ENCODE results near the gene PCSK7. TPM values are rescaled to one million over a fixed set of nuclear protein-coding genes. Genes with fewer than 3 reads are reported as not detected.
A peak's percentile ranks its signal among the peaks of the same experiment; 100 is the strongest.

Gene PCSK7
- polyA plus RNA-seq, 1 experiment = 23.5 TPM

GRCh38 chr11:117182551-117182935 is 49.3 kb downstream of the PCSK7 start:
- ChIA-PET POLR2A (interaction anchor here (0.6 to 1.3 kb wide), 3 partner anchors 12 to 20 kb away, joined by 3 to 6 read pairs (median 4); no protein-coding TSS in a partner anchor), CTCF (interaction anchor here (1.2 to 6.5 kb wide), 4 partner anchors 9 to 73 kb away, joined by 3 to 70 read pairs (median 12); no protein-coding TSS in a partner anchor)
- Histone ChIP-seq H3K4me3 (ENCODE audit: low read depth, low read length) (no peak overlapping the region), H3K9me3 (ENCODE audit: control insufficient read depth, insufficient read depth, low read length) (no peaks in the 10 kb centered on the region; the same call in 1 of the 2 replicates), H3K27me3 (ENCODE audit: control insufficient read depth, insufficient read depth, low read length) (no peaks in the 10 kb centered on the region), H3K27ac (ENCODE audit: low read depth, low read length) (no peak overlapping the region)
- DNase-seq (ENCODE audit: low read depth, low spot score) = no peak
- TF ChIP-seq CTCF (IDR thresholded peaks at IDR 0.05; ENCODE audit: low read depth, low read length) = no peak

DNA sequence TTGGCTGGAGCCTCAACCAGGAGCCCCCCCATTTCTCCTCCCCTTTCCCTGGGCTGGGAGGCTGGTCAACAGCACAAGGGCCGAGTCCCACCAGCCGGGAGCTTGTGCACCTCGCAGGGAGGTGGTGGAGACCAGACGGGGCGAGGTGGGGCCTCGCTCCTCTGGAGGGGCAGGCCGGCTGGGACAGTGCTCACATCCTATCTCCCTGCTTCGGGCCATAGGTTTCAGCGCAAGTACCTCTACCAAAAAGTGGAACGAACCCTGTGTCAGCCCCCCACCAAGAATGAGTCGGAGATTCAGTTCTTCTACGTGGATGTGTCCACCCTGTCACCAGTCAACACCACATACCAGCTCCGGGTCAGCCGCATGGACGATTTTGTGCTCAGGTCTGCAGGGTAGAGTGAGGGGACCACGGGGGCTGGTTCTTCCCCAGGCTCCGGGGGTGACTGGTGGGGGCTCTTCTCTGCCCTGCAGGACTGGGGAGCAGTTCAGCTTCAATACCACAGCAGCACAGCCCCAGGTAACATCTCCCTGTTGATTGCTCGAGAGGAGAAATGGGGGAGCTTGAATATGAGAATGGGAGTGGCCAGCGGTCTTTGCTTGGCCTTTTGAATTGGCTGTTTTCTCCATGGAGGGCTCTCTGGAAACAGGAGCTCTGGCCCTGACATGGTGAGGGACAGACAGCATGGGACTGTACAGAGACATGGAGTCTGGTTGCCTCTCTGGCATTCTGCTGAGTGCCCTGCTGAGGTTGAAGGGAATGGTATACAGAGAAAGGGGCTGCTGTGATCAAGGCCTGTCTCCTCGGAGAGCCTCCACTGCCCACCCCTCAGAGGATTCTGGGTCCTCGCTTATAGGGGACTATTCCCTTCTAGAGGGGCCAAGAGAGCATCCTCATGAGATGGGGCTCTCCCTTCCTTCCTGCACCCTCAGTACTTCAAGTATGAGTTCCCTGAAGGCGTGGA is 50.0 kb downstream of the PCSK7 start:
- H3K27ac ChIP-seq (ENCODE audit: low read depth, low read length) = no peak overlapping the region
- H3K4me3 ChIP-seq (ENCODE audit: low read depth, low read length) = no peak overlapping the region
- no peaks in the 10 kb centered on the region; the same call in 1 of the 2 replicates for H3K9me3 ChIP-seq (ENCODE audit: control insufficient read depth, insufficient read depth, low read length)
- POLR2A ChIA-PET = interaction anchor here (0.6 to 1.3 kb wide), 4 partner anchors 12 to 40 kb away, joined by 3 to 6 read pairs (median 4); no protein-coding TSS in a partner anchor
- DNase-seq (ENCODE audit: low read depth, low spot score) = no peak
- TF ChIP-seq CTCF (IDR thresholded peaks at IDR 0.05; ENCODE audit: low read depth, low read length) = no peak
- CTCF ChIA-PET = interaction anchor here (0.6 to 6.5 kb wide), 11 partner anchors 9 to 145 kb away, joined by 3 to 70 read pairs (median 6); partner anchors contain the start of gene CEP164
- H3K27me3 ChIP-seq (ENCODE audit: control insufficient read depth, insufficient read depth, low read length) = no peaks in the 10 kb centered on the region

- peak; percentile 64 for TF ChIP-seq CTCF (IDR thresholded peaks at IDR 0.05; ENCODE audit: low read depth, low read length)
- DNase-seq (ENCODE audit: low read depth, low spot score) = no peak
- Histone ChIP-seq H3K27ac (ENCODE audit: low read depth, low read length) (no peak overlapping the region), H3K4me3 (ENCODE audit: low read depth, low read length) (no peak overlapping the region), H3K27me3 (ENCODE audit: control insufficient read depth, insufficient read depth, low read length) (no peaks in the 10 kb centered on the region), H3K9me3 (ENCODE audit: control insufficient read depth, insufficient read depth, low read length) (no peaks in the 10 kb centered on the region; the same call in 1 of the 2 replicates)
- ChIA-PET CTCF (interaction anchor here (0.6 to 6.5 kb wide), 18 partner anchors 9 to 438 kb away, joined by 3 to 70 read pairs (median 4); partner anchors contain the start of genes APOA5 and CEP164), POLR2A (interaction anchor here (0.6 to 1.3 kb wide), 5 partner anchors 11 to 41 kb away, joined by 4 to 10 read pairs (median 6); no protein-coding TSS in a partner anchor)
Measured at GRCh38 chr11:117180661-117181585, 51.0 kb downstream of the PCSK7 start.

GRCh38 chr11:117180020-117180419 is 51.9 kb downstream of the PCSK7 start:
- Histone ChIP-seq H3K9me3 (ENCODE audit: control insufficient read depth, insufficient read depth, low read length) (no peaks in the 10 kb centered on the region; the same call in 1 of the 2 replicates), H3K4me3 (ENCODE audit: low read depth, low read length) (peak overlapping the region; percentile 76), H3K27ac (ENCODE audit: low read depth, low read length) (no peak overlapping the region), H3K27me3 (ENCODE audit: control insufficient read depth, insufficient read depth, low read length) (no peaks in the 10 kb centered on the region)
- no peak for TF ChIP-seq CTCF (IDR thresholded peaks at IDR 0.05; ENCODE audit: low read depth, low read length)
- POLR2A ChIA-PET = interaction anchor here (0.7 to 2.7 kb wide), 5 partner anchors 10 to 52 kb away, joined by 3 to 20 read pairs (median 12); partner anchors contain the start of genes PAFAH1B2, PCSK7 and RNF214
- DNase-seq (ENCODE audit: low read depth, low spot score) = no peak
- CTCF ChIA-PET = interaction anchor here (0.6 to 6.5 kb wide), 12 partner anchors 10 to 437 kb away, joined by 3 to 70 read pairs (median 6); partner anchors contain the start of gene APOA5

Data from AG04450 (cell line).